Gastroesophageal sphincter (tissue), 4 donors: ENCODE data around the gene SDF2L1. TPM values are rescaled to one million over a fixed set of nuclear protein-coding genes. Genes with fewer than 3 reads are reported as not detected.
"Not testable (repeated sequence)": the region's sequence is repeated elsewhere in the genome, so short reads cannot be mapped to it uniquely, and the experiment has no call there.

Experiments used
- ATAC-seq: fragments of 150-250 bp; one replicate; pipeline ENCODE4 v1.9.1; 2016; ENCODE audit warnings: mild to moderate bottlenecking, moderate library complexity
- H3K27ac ChIP-seq, 4 donors: fragments of 200-600 bp; sonication (generic) in 3 of 4; 1 replicate in 3 of 4; 2 replicates in 1 of 4; pipeline ENCODE4 v1.5.1; 2016 to 2019
- H3K27me3 ChIP-seq: fragments of 200-600 bp; sonication (generic); one replicate; pipeline ENCODE4 v1.5.1; 2019
- H3K36me3 ChIP-seq, 2 donors: fragments of 200-600 bp; sonication (generic); one replicate each; pipeline ENCODE4 v1.5.1; 2019; ENCODE audit warnings: control low read depth in 1 of 2
- H3K4me1 ChIP-seq, 3 donors: fragments of 200-600 bp; sonication (generic); 1 replicate in 2 of 3; 2 replicates in 1 of 3; pipeline ENCODE4 v1.5.1; 2016 to 2019; ENCODE audit warnings: control low read depth in 2 of 3
- H3K4me3 ChIP-seq, 2 donors: fragments of 200-600 bp; sonication (generic); one replicate each; pipeline ENCODE4 v1.5.1; 2019; ENCODE audit warnings: mild to moderate bottlenecking in 1 of 2, moderate library complexity in 1 of 2
- H3K9me3 ChIP-seq, 3 donors: fragments of 200-600 bp; sonication (generic); one replicate each; pipeline ENCODE4 v1.5.1; 2017 to 2019; ENCODE audit warnings: control low read depth in 2 of 3
- CTCF ChIP-seq, 4 experiments: fragments of 200-600 bp in 2 of 4; fragments of 450-650 bp in 2 of 4; sonication (generic) in 1 of 4; IDR thresholded peaks; one replicate each; pipeline ENCODE4 v1.5.1; 2017 to 2019; ENCODE audit warnings: antibody characterized with exemption in 4 of 4, mild to moderate bottlenecking in 2 of 4, moderate library complexity in 2 of 4
- EP300 ChIP-seq: sonication (generic); formaldehyde crosslinking; IDR thresholded peaks from one replicate; pipeline ENCODE4 v1.6.1; 2017; ENCODE audit warnings: antibody characterized with exemption, mild to moderate bottlenecking
- POLR2A ChIP-seq, 2 donors: fragments of 450-650 bp; IDR thresholded peaks; one replicate each; pipeline ENCODE4 v1.6.1; 2017; ENCODE audit warnings: antibody characterized with exemption in 2 of 2, mild to moderate bottlenecking in 2 of 2, moderate library complexity in 1 of 2
- POLR2AphosphoS5 ChIP-seq: sonication (generic); formaldehyde crosslinking; IDR thresholded peaks from one replicate; pipeline ENCODE4 v1.6.1; 2017; ENCODE audit warnings: antibody characterized with exemption
- WGBS, 2 donors: methylation state at CpG; one replicate each; pipeline ENCODE4 v1.1.5; 2018; ENCODE audit warnings: low coverage in 1 of 2; 5-methylcytosine and 5-hydroxymethylcytosine counted together
- total RNA-seq, 4 donors: library from RNA; depleted of rRNA; stranded (reverse); fragments of >200 nt; gene quantifications; one replicate each; pipeline ENCODE4 v1.1.0, GENCODE V29; 2016

SDF2L1 gene
- total RNA-seq, 4 donors from 2014 or later: 20.7 to 44.1 (median 30.5) TPM

- Histone ChIP-seq H3K4me1 (peaks cover 0 to 28% (median 0%) of the 10 kb centered on the region in 3 donors), H3K4me3 (no peak overlapping the region), H3K9me3 (no peaks in the 10 kb centered on the region), H3K36me3 (peaks cover 0 to 13% of the 10 kb centered on the region in 2 donors), H3K27ac (no peak overlapping the region), H3K27me3 (no peaks in the 10 kb centered on the region)
- 100% methylated on average over 1 of the region's 7 CpGs; no CpG with 5 or more reads in 1 of the 2 donors for WGBS, 2 donors
- no peak for ATAC-seq
- TF ChIP-seq POLR2A (IDR thresholded peaks at IDR 0.05) (no peak), POLR2AphosphoS5 (no peak), EP300 (no peak), CTCF (IDR thresholded peaks at IDR 0.05) (no peak)
Observed at GRCh38 chr22:21605887-21606564, 36.1 kb upstream of the SDF2L1 start.

- no peaks in the 10 kb centered on the region for H3K9me3 ChIP-seq
- H3K4me3 ChIP-seq: no peak overlapping the region
- H3K36me3 ChIP-seq: peaks cover 0 to 21% of the 10 kb centered on the region in 2 donors
- peaks cover 0 to 35% (median 0%) of the 10 kb centered on the region in 3 donors for H3K4me1 ChIP-seq
- WGBS, 2 donors: 96 to 100% methylated on average over 2 to 4 of the region's 8 CpGs
- ATAC-seq: no peak
- TF ChIP-seq POLR2A (IDR thresholded peaks at IDR 0.05) (no peak), CTCF (IDR thresholded peaks at IDR 0.05) (no peak), EP300 (no peak), POLR2AphosphoS5 (no peak)
- H3K27me3 ChIP-seq: no peaks in the 10 kb centered on the region
- no peak overlapping the region for H3K27ac ChIP-seq
Observed at GRCh38 chr22:21606775-21607174, 35.3 kb upstream of the SDF2L1 start.

GRCh38 chr22:21609556-21610157, 32.4 kb upstream of the SDF2L1 start:
- Histone ChIP-seq H3K36me3 (peaks cover 0 to 46% of the 10 kb centered on the region in 2 donors), H3K4me1 (peaks cover 0 to 34% (median 0%) of the 10 kb centered on the region in 3 donors)
- not testable (repeated sequence) for H3K4me3 ChIP-seq, H3K27ac ChIP-seq, H3K9me3 ChIP-seq, H3K27me3 ChIP-seq, ATAC-seq
- WGBS, 2 donors: 93 to 100% methylated on average over 5 to 10 of the region's 11 CpGs

- H3K4me3 ChIP-seq: no peak overlapping the region
- WGBS, 2 donors: 59 to 86% methylated on average over 1 to 4 of the region's 4 CpGs
- no peaks in the 10 kb centered on the region for H3K9me3 ChIP-seq
- TF ChIP-seq EP300 (no peak), POLR2A (IDR thresholded peaks at IDR 0.05) (no peak), CTCF (IDR thresholded peaks at IDR 0.05) (no peak), POLR2AphosphoS5 (no peak)
- H3K36me3 ChIP-seq: peaks cover 0 to 59% of the 10 kb centered on the region in 2 donors
- H3K27ac ChIP-seq: no peak overlapping the region
- H3K27me3 ChIP-seq: no peaks in the 10 kb centered on the region
- peaks cover 0 to 25% (median 0%) of the 10 kb centered on the region in 3 donors for H3K4me1 ChIP-seq
- ATAC-seq: no peak
Observed at GRCh38 chr22:21611210-21611977, 30.7 kb upstream of the SDF2L1 start.

GRCh38 chr22:21612858-21613257, 29.2 kb upstream of the SDF2L1 start:
- no peak overlapping the region for H3K27ac ChIP-seq
- no peaks in the 10 kb centered on the region for H3K27me3 ChIP-seq
- peaks cover 0 to 11% (median 0%) of the 10 kb centered on the region in 3 donors for H3K4me1 ChIP-seq
- 88 to 93% methylated on average over 5 to 6 of the region's 7 CpGs for WGBS, 2 donors
- H3K36me3 ChIP-seq: peaks cover 0 to 59% of the 10 kb centered on the region in 2 donors
- no peak for ATAC-seq
- no peak for TF ChIP-seq EP300
- TF ChIP-seq POLR2A (IDR thresholded peaks at IDR 0.05): no peak
- no peak for TF ChIP-seq POLR2AphosphoS5
- TF ChIP-seq CTCF (IDR thresholded peaks at IDR 0.05): no peak
- no peak overlapping the region for H3K4me3 ChIP-seq
- H3K9me3 ChIP-seq: no peaks in the 10 kb centered on the region
